HEK293 (cell line): Measurements from ENCODE around the gene REEP2.
"Not testable (repeated sequence)": the region's sequence is repeated elsewhere in the genome, so short reads cannot be mapped to it uniquely, and the experiment has no call there.

Experiments
- TCF7L2 ChIP-seq: IDR thresholded peaks from 2 replicates; pipeline ENCODE4 v1.6.1; 2011; ENCODE audit warnings: low read depth, mild to moderate bottlenecking, inconsistent platforms, low read length, moderate library complexity, borderline replicate concordance
- ZBTB7A ChIP-seq: fragments of 450-650 bp; formaldehyde crosslinking; IDR thresholded peaks from 2 replicates; pipeline ENCODE4 v1.5.1; 2016; ENCODE audit warnings: low read depth, missing biosample characterization, missing genetic modification characterization
- ZFP69B ChIP-seq: fragments of 450-650 bp; formaldehyde crosslinking; IDR thresholded peaks from 2 replicates; pipeline ENCODE4 v1.5.1; 2016; ENCODE audit warnings: missing biosample characterization, missing genetic modification characterization
- ZNF623 ChIP-seq: fragments of 450-650 bp; formaldehyde crosslinking; IDR thresholded peaks from 2 replicates; pipeline ENCODE4 v1.5.1; 2016; ENCODE audit warnings: missing biosample characterization, missing genetic modification characterization
- TF ChIP-seq, protein P1 (sequence below): fragments of 450-650 bp; formaldehyde crosslinking; IDR thresholded peaks from 2 replicates; pipeline ENCODE4 v1.5.1; 2016; ENCODE audit warnings: missing biosample characterization, missing genetic modification characterization
- TF ChIP-seq, protein P2 (sequence below): fragments of 450-650 bp; formaldehyde crosslinking; IDR thresholded peaks from 2 replicates; pipeline ENCODE4 v1.5.1; 2016; ENCODE audit warnings: missing biosample characterization, missing genetic modification characterization

- TF ChIP-seq, protein P1, sequence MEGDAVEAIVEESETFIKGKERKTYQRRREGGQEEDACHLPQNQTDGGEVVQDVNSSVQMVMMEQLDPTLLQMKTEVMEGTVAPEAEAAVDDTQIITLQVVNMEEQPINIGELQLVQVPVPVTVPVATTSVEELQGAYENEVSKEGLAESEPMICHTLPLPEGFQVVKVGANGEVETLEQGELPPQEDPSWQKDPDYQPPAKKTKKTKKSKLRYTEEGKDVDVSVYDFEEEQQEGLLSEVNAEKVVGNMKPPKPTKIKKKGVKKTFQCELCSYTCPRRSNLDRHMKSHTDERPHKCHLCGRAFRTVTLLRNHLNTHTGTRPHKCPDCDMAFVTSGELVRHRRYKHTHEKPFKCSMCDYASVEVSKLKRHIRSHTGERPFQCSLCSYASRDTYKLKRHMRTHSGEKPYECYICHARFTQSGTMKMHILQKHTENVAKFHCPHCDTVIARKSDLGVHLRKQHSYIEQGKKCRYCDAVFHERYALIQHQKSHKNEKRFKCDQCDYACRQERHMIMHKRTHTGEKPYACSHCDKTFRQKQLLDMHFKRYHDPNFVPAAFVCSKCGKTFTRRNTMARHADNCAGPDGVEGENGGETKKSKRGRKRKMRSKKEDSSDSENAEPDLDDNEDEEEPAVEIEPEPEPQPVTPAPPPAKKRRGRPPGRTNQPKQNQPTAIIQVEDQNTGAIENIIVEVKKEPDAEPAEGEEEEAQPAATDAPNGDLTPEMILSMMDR, result not testable (repeated sequence)
- not testable (repeated sequence) for TF ChIP-seq ZFP69B (tag by site-specific recombination); ZNF623 (tag by site-specific recombination); TCF7L2; ZBTB7A (tag by site-specific recombination)
- TF ChIP-seq, protein P2, sequence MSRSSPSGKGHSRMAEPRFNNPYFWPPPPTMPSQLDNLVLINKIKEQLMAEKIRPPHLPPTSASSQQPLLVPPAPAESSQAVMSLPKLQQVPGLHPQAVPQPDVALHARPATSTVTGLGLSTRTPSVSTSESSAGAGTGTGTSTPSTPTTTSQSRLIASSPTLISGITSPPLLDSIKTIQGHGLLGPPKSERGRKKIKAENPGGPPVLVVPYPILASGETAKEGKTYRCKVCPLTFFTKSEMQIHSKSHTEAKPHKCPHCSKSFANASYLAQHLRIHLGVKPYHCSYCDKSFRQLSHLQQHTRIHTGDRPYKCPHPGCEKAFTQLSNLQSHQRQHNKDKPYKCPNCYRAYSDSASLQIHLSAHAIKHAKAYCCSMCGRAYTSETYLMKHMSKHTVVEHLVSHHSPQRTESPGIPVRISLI (tag by site-specific recombination), result not testable (repeated sequence)
Observed at GRCh38 chr5:138473151-138473550, 34.3 kb downstream of the REEP2 start.
